ENCODE results near the gene SLC35A4.

Gene SLC35A4, protein sequence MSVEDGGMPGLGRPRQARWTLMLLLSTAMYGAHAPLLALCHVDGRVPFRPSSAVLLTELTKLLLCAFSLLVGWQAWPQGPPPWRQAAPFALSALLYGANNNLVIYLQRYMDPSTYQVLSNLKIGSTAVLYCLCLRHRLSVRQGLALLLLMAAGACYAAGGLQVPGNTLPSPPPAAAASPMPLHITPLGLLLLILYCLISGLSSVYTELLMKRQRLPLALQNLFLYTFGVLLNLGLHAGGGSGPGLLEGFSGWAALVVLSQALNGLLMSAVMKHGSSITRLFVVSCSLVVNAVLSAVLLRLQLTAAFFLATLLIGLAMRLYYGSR

DNA sequence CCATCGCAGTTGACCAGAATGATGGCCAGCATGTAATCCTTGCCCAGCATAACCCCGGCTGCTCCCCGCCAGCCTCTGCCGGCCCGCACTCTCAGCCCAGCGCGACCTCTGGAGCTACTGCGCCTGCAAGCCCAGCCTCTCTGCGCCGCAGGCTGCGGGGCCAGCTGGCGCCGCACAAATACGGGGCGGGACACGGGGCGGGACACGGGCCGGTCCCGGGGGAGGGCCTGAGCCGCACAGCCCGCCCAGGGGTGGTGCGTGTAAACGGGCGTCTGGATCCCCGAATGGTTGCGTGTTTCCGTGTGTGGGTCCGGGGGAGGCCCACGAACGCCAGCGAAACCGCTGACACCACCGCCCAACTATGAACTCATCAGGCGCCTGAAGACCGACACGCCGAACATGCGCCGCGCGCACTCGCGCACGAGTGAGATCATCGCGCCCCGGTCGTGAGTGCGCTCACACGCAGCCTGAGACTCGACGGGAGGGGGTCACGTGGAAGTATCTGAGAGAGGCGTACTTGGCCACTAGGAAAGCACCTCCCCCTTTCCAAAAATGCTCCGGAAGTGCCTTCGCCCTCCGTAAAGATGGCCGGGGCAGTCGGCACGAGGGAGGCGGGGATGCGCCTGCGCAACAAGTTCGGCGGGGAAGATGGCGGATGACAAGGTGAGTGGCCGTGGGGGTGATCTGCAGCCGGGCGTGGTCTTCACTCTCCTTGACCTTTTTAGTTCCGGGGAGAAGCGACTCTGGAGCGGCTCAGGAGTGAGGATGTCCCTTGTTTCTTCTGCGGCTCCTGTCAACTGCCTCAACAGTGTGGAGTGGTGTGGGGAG, at the start of gene SLC35A4, which contains the start of gene APBB3:
Gene SLC35A4, plus strand, starts transcription at position 633 of the 828 bp plus-strand sequence. CDS start 2,342 bp downstream, outside the sequence.
Gene APBB3, minus strand, starts transcription at position 403 of the 828 bp plus-strand sequence. Its CDS starts 353 bp downstream, at position 50.
- peak; percentile 99 for DNase-seq (ENCODE audit: low spot score)

DNA sequence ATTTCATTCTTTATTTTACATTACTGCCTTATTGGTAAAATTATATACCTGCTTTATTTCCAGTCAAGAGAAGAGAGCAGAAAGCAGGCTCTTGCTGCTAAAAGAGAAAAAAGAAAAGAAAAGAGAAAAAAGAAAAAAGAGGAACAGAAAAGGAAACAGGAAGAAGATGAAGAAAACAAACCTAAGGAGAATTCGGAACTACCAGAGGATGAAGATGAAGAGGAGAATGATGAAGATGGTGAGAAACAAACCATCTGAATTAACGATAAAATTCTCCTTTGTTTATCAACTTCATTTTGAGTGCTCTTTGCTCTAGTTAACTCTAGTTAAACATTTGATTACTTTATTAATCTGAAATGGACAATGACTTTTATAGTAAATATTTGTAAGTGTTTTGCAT, 40.6 kb upstream of the SLC35A4 start:
- DNase-seq (ENCODE audit: low spot score) = no peak

DNA sequence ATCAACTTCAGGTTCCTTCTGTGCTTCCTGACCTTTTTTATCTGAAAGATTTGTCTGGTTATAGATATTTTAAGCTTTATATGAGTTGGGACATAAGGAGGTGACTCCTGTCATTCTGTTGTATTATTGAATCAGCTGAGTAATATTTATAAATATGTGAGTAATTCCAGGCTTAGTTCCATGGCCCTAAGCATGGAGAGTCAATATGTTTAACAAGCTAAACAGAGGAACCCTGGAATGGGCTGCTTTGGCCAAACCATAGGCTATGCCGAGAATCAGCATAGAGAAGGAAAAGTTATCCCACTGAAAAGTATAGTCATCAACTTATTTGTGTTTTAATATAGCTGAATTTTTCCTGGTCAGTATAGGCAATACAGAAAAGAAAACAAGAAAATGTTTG, 24.4 kb upstream of the SLC35A4 start:
- no peak for DNase-seq (ENCODE audit: low spot score)

DNA sequence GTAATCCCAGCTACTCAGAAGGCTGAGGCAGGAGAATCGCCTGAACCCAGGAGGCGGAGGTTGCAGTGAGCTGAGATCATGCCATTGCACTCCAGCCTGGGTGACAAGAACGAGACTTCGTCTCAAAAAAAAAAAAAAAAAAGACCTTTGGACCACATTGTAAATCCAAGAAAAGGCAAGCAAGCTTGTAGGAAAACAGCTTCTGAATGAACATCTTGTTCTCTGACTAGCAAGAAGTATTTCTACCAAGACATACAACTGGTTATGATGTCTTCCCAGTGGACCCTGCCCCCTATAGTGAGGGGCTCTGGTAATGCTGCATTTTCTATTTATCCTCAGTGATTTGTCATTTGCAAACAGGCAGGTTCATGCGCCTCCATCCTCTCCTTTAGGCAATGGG, 21.7 kb upstream of the SLC35A4 start:
- no peak for DNase-seq (ENCODE audit: low spot score)

DNA sequence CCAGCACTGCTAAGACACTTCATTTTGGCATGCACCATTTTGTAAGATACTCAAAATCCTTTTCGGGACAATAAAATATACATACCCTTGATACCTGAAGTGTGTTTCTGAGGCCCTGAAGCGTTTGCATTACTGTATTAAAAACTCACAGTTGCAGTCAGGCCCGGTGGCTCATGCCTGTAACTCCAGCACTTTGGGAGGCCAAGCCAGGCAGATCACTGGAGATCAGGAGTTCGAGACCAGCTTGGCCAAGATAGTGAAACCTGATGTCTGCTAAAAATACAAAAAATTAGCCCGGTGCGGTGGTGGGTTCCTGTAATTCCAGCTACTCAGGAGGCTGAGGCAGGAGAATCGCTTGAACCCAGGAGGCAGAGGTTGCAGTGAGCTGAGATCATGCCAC, 19.6 kb upstream of the SLC35A4 start:
- no peak for DNase-seq (ENCODE audit: low spot score)

DNA sequence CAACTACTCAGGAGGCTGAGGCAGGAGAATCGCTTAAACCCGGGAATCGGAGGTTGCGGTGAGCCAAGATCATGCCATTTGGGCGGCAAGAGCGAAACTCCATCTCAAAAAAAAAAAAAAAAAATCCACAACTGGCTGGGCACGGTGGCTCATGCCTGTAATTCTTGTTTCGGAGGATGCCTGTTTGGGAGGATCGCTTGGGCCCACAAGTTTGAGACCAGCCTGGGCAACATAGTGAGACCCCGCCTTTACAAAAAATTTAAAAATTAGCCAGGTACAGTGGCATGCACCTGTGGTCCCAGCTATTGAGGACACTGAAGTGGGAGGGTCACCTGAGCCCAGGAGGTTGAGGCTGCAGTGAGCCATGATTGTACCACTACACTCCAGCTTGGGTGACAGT, 19.0 kb upstream of the SLC35A4 start:
- DNase-seq (ENCODE audit: low spot score) = no peak

DNA sequence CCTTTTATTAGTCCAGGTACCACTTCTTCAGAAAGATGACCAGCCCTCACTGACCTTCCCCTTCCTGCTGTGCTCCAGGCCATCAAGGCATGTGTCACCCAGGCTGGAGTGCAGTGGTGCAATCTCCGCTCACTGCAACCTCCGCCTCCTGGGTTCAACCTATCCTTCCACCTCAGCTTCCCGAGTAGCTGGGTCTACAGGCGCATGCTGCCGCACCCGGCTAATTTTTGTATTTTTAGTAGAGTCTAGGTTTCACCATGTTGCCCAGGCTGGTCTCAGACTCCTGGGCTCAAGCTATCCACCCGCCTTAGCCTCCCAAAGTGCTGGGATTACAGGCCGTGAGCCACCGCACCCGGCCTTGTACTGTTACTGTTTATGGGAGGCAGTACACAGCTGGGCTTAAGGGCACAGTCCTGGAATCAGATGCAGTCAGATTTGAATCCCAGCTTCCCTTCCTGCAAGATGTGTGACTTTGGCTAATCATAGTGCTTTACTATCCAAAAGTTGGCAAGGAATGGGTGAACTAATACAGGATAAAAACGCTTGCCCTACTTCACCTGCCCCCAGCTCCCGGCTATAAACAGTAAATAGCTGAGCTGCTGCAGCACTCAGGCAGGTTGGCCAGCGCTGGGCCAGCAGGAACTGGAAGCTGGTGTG, 17.6 kb upstream of the SLC35A4 start:
- DNase-seq (ENCODE audit: low spot score) = no peak

DNA sequence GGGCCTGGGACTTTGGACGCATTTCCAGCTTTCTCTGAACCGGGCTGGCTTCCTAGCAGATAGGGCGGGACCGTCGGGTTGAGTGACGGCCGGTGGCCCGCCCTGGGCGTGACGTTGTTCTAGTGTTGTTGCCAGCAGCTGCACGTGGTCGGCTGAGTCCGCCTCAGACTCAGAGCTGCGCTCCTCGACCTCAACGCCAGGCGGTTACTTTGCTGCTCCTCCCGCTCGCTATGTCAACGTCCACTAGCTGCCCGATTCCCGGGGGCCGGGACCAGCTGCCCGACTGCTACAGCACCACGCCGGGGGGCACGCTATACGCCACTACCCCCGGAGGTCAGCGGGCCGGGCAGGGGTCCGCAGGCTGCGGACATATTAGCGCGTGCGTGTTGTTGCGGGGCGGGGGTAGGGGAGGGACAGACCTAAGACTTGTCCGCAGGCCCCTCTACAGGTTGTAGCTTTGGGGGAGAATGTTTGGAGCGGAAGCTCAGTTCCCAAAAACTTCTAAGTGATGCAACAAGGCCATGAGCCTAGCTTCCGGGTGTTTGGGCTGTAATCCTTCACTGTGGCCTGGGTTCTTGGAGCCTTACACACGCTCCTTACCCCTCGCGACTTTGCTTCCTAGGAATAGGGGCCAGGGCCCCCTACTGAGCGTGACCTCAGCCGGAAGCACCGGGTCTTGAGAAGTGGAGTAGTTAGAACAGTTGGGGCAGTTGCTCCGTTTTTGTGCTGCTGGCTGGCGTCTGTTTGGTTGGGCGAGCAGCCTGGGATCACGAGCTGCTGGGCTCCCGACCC, 16.9 kb upstream of the SLC35A4 start, which contains the start of gene EIF4EBP3:
Gene EIF4EBP3, plus strand, starts transcription at position 155 of the 792 bp plus-strand sequence. Its CDS starts 76 bp downstream, at position 231.
- peak; percentile 96 for DNase-seq (ENCODE audit: low spot score)

DNA sequence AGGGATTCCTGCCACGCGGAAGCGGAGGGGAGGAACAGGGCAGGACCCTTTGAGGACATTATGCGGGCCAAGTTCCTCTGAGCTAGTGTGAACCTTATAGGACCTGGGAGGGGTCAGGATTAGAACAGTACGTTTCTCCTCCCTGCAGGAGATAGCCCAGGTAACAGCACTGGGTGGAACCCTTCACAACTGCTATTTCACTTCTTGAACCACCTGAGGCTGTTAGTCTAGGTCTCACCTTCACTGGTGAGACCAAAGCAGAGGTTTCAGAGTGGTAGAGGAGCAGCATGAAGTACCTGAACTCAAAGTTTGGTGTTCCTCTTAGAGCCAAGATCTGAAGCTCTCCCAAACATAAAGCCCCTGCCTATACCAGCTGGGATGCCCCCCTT, 16.3 kb upstream of the SLC35A4 start:
- no peak for DNase-seq (ENCODE audit: low spot score)

DNA sequence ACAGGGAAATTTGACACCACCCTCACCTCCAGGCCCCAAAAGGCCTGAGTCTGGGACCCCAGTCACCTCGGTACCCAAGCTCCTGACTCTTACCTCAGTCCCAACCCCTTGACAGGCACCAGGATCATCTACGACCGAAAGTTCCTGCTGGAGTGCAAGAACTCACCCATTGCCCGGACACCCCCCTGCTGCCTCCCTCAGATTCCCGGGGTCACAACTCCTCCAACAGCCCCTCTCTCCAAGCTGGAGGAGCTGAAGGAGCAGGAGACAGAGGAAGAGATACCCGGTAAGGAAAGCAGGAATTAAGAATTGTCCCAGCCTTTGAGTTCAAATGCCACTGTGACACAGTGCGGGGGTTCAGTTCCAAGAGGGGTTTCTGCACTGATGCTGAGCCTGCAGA, 15.8 kb upstream of the SLC35A4 start:
- DNase-seq (ENCODE audit: low spot score) = no peak

DNA sequence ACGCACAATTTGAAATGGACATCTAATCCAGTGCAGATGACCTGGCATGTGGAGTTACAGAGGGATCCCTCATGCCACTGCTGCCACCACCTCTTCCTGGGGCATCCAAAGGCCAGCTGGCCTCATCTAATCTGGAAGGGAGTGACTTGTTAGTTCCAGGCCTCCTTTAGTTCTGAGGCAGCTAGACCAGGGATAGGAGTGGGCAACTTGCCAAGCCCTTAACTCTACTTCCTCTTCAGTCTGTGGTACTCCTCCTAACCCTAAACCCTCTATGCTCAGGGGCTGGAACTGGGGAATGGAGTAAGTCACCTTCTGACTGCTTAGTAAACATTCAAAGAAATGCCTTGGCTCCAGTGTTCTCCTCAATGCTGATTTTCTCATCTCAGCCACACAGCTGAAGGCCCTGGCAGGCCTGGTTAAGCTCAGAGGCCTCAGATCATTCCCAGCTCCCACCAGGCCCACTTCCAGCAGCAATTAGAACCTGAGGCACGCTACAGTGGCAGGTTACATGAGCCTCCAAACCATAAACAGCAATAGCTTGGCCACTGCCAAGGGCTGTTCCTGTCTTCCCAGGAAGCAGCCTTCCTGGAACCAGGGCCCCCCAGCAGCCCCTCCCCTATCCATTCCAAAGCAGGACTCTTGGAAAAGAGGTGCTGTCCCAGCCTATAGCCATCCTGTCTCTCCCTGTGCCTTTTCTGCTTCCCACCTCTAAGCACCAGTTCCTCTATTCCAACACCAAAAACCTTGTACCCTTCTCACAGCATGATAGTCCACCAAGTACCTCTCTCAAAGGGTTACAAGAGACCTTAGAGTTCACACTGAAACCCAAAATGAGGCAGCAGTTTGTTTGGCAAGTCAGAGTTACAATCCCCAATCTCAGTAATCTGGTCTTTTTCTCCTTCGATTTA, 15.1 kb upstream of the SLC35A4 start:
- DNase-seq (ENCODE audit: low spot score) = peak; percentile 68

DNA sequence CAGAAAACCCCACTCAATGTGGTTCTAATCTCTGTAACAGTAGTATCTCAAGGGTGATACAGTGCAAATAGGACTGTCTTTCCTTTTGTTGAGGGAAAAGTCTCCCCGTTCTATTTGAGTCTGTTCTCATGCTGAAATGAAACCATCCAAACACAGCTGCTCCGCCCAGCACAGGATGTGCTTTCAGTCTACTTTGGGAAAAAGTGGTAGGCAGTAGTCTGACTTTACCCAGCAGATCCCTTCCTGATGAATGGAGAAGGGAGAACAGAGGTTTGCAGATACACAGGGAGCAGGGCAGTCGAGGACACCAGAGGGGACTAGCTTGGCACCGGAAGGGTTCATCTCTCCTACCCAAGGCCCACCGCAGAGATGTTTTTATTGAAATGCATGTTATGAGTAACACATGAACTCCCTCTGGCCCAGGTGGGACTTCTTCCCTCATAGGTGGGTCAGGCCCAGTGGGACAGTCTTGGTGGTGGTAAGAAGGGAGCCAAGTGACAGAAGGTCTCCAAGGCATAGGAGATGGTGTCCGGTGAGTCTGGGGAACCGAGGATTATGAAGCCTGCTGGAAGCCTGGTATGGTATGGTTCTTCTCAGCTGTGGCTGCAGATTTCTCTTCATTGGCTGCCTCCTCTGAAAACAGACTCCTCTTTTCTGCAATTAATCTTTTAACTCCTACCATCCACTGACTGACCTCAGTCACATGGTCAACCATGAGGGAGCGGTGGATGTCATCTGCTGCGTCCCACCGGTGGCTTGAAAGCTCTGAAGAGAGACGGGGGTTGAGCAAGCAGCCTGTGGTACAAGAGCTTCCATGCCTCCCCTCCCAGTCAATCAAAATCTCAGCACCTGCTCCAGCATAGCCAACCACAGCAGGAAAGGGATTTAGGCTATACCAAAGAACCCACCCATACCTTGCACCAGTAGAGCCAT, 14.2 kb upstream of the SLC35A4 start:
- no peak for DNase-seq (ENCODE audit: low spot score)

DNA sequence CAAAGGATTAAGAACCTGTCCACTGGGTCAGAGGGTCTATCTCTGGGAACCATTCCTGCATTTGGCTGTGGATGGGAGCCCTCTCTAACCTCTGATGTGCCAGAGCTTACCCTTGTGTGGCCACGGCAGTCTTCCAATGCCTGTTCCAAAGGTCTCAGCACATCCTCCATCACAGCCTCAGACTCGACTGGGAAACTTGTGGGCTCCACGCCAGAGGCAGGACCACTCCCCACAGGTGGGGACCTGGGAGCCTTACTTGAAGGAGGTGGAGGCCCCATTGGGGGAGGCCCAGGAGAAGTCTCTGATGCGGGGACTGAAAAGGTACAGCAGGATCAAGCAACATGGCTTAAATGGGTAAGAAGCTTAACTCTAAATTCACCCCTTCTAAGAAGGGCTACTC, 12.8 kb upstream of the SLC35A4 start:
- DNase-seq (ENCODE audit: low spot score) = no peak

DNA sequence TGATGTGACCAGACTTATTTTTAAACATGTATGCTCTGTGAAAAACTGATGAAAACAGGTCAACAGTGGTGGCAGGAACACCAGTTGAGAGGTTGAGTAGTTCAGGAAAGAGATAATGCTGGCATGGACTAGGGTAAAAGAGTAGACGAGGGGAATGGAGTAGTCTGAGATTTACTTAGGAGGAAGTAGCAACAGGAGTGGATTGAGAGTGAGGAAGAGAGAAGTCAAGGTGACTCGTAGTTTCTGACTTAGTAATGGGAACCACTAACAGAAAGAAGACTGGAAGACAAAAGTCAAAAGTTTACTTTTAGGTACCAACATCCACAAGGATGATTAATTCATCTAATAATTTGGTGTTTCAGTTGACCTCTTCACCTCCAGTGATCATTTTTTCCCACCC, 11.0 kb upstream of the SLC35A4 start:
- DNase-seq (ENCODE audit: low spot score) = no peak

DNA sequence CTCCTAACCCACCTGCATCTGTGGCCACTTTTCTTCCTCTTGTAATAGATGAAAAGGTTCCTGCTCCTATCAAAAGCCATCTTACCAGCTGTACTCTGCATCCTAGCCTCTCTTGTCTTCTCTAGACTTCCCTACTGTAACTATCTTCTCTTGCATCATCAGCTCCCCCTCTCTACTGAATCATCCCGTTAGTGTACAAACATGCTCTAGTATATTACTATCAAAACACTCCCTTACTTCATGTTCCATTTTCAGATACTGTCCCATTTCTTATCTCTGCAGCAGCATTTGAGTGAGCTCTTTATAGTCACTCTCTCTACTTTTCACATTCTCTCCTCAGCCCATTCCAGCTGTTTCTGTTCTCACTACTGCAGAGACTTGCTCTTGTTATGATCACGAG, 10.2 kb upstream of the SLC35A4 start:
- DNase-seq (ENCODE audit: low spot score) = no peak

DNA sequence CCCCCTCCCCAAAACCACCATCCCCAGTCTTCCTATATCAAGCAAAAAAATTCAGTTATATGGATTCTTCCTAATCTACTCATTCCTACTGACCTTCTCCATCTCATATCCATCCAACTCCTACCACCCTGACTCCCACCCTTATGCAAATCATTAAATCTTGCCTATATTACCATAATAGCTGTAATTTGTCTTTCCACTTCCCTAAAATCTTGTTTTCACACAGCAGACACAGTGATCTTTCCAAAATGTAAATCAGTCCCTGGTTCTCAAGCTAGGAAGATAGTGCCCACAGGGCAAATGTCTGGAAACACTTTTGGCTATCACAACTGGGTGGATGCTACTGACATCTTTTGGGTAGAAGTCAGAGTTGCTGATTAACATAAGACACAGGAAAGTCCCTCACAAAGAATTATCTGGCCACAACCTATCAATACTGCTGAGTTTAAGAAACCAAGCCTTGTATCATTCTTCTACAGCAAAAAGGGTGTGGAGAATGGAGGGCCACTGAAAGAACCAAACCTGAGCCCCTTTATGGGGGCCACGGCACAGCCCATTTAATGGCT, 8.8 kb upstream of the SLC35A4 start:
- DNase-seq (ENCODE audit: low spot score) = no peak

DNA sequence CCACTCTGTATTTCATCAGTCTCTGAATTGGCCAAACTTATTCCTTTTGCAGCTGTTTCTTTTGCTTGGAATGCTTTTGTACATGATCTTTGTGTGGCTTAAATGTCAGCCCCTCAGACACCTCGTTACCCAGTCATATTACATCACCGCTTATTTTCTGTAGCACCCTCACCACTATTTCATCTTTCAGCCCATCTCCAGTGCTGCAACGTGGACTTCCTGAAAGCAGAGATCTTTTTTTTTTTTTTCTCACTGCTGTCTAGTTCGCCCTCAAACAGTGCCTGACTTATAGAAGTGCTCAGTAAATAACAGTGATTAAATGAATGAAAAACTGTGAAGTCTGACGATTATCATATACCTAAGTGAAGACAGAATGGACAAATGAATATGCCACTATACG, 8.2 kb upstream of the SLC35A4 start:
- no peak for DNase-seq (ENCODE audit: low spot score)

DNA sequence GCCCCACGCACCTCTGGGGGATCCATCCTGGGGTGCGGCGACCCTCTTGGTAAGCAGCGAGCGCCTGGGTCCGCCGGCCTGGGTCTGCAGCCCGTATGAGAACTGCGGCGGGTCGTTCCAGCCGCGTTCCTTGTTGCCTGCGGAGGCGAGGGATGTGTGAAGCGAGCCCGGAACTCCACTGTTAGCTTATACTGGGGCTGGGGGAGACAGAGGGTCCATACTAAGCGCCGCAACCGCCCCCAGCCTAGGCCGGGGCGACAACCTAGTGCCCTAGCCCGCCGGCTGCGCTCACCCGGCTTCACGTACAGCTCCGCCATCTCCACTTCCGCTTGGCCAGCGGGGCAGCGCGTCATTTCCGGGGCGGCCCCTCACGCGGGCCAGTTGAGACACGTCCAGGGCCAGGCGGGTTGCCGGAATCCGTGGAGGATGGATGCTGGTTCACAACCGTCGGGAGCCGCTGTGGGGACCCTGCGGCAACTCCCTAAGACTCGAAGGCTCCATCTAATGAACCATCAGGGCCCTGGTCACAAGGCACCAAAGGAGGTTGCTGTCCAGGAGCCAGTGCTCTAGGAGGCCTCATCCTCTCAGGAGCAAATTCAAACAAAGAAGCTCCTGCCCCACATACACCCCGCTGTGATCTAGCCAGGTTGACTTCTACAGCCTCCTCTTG, 7.4 kb upstream of the SLC35A4 start, which contains the start of gene SRA1:
Gene SRA1, minus strand, starts transcription at position 338 of the 670 bp plus-strand sequence. Its CDS starts 21 bp downstream, at position 317.
- DNase-seq (ENCODE audit: low spot score) = peak; percentile 91
